HG03025 (cell line): ENCODE measurements around the gene BMP6.
A peak's percentile ranks its signal among the peaks of the same experiment; 100 is the strongest.

Source experiments
- ATAC-seq: cut with Tn5 transposase; IDR thresholded peaks from one replicate; pipeline ENCODE4 v1.9.1; 2021; ENCODE audit warnings: mild to moderate bottlenecking, moderate library complexity; ENCODE audit not compliant: unreplicated experiment, low FRiP score

BMP6 gene

GRCh38 chr6:7725849-7726415 is at the start of gene BMP6:
Gene BMP6, plus strand, starts transcription at chr6:7726099. Its CDS starts 857 bp downstream, at chr6:7726956.
- ATAC-seq, result peak; percentile 65

- ATAC-seq, result no peak
Measured at GRCh38 chr6:7677229-7677628, 48.7 kb upstream of the BMP6 start.

GRCh38 chr6:7680393-7681075 is 45.4 kb upstream of the BMP6 start:
- ATAC-seq, result no peak

GRCh38 chr6:7681449-7681848 is 44.5 kb upstream of the BMP6 start:
- ATAC-seq, result no peak

- ATAC-seq, result no peak
Measured at GRCh38 chr6:7684076-7684475, 41.8 kb upstream of the BMP6 start.

GRCh38 chr6:7684843-7685242 is 41.1 kb upstream of the BMP6 start:
- ATAC-seq, result no peak

- ATAC-seq, result no peak
Measured at GRCh38 chr6:7685276-7685675, 40.6 kb upstream of the BMP6 start.

- no peak for ATAC-seq
Measured at GRCh38 chr6:7687145-7688111, 38.5 kb upstream of the BMP6 start.

GRCh38 chr6:7691021-7691420 is 34.9 kb upstream of the BMP6 start:
- ATAC-seq, result no peak

- ATAC-seq, result no peak
Measured at GRCh38 chr6:7691675-7692452, 34.0 kb upstream of the BMP6 start.

GRCh38 chr6:7692453-7692784 is 33.5 kb upstream of the BMP6 start:
- ATAC-seq, result no peak

GRCh38 chr6:7693827-7694226 is 32.1 kb upstream of the BMP6 start:
- ATAC-seq, result no peak

GRCh38 chr6:7696061-7696460 is 29.8 kb upstream of the BMP6 start:
- ATAC-seq, result no peak

GRCh38 chr6:7697432-7697819 is 28.5 kb upstream of the BMP6 start:
- ATAC-seq, result no peak

GRCh38 chr6:7697820-7698623 is 27.9 kb upstream of the BMP6 start:
- no peak for ATAC-seq

GRCh38 chr6:7701212-7701834 is 24.6 kb upstream of the BMP6 start:
- no peak for ATAC-seq

- ATAC-seq, result no peak
Measured at GRCh38 chr6:7703148-7703680, 22.7 kb upstream of the BMP6 start.

- no peak for ATAC-seq
Measured at GRCh38 chr6:7705483-7705882, 20.4 kb upstream of the BMP6 start.

GRCh38 chr6:7706269-7706668 is 19.6 kb upstream of the BMP6 start:
- no peak for ATAC-seq
